Parathyroid adenoma (tissue), 2 donors: Measurements from ENCODE around the gene SEC63.
"Not testable (repeated sequence)": the region's sequence is repeated elsewhere in the genome, so short reads cannot be mapped to it uniquely, and the experiment has no call there.

Experiments
- H2AFZ ChIP-seq: fragments of 300-600 bp; sonication (generic); one replicate; pipeline ENCODE4 v1.7.0; 2017; ENCODE audit warnings: antibody characterized with exemption, mild to moderate bottlenecking
- H3K27ac ChIP-seq: fragments of 300-600 bp; sonication (generic); one replicate; pipeline ENCODE4 v1.7.0; 2017
- H3K27me3 ChIP-seq: fragments of 300-600 bp; sonication (generic); one replicate; pipeline ENCODE4 v1.7.0; 2017; ENCODE audit warnings: low read length; ENCODE audit not compliant: control insufficient read depth, insufficient read depth
- H3K36me3 ChIP-seq: fragments of 300-600 bp; sonication (generic); one replicate; pipeline ENCODE4 v1.7.0; 2017; ENCODE audit warnings: low read length; ENCODE audit not compliant: control insufficient read depth, insufficient read depth
- H3K4me1 ChIP-seq: fragments of 300-600 bp; sonication (generic); one replicate; pipeline ENCODE4 v1.7.0; 2017; ENCODE audit warnings: control low read depth
- H3K4me2 ChIP-seq: fragments of 300-600 bp; sonication (generic); one replicate; pipeline ENCODE4 v1.7.0; 2017; ENCODE audit warnings: low read length
- H3K4me3 ChIP-seq: fragments of 300-600 bp; sonication (generic); one replicate; pipeline ENCODE4 v1.7.0; 2017; ENCODE audit warnings: low read depth, low read length
- H3K79me2 ChIP-seq: fragments of 300-600 bp; sonication (generic); one replicate; pipeline ENCODE4 v1.7.0; 2017; ENCODE audit warnings: control low read depth
- H3K9ac ChIP-seq: fragments of 300-600 bp; sonication (generic); one replicate; pipeline ENCODE4 v1.7.0; 2017; ENCODE audit warnings: mild to moderate bottlenecking
- H3K9me3 ChIP-seq: fragments of 300-600 bp; sonication (generic); one replicate; pipeline ENCODE4 v1.7.0; 2017; ENCODE audit warnings: low read length; ENCODE audit not compliant: control insufficient read depth
- TF ChIP-seq, protein P1 (sequence below): fragments of 300-600 bp; sonication (generic); IDR thresholded peaks from one replicate; pipeline ENCODE4 v1.7.0; 2017; ENCODE audit warnings: antibody characterized with exemption, mild to moderate bottlenecking
- donor health status: primary hyperparathyroidism.

Gene SEC63

DNA sequence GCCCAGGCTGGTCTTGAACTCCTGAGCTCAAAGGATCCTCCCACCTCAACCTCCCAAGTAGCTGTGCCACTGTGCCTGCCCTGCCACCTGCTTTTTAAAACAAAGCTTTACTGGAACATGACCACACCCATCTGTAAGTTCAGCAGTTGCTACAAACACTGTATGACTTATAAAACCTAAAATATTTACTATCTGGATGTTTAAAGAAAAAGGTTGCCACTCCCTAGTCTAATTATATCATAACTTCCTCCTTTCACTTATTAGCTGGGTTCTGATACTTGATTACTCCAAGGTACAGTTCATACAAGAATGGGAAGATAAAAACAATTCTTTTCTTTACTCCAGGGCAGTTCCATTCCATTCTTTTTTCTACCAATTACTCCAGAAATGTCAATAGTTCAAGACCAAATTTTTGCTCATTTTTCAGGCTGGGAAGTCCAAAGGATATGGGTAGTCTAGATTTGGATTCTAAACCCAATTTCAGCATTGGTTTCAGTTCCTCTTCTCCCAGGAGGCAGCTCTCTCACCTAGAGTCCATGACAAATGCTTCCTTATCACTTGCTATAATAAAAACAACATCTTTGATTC is 63.1 kb downstream of the SEC63 start:
- no peaks in the 10 kb centered on the region for H3K36me3 ChIP-seq
- no peak overlapping the region for H3K9ac ChIP-seq
- TF ChIP-seq, protein P1, sequence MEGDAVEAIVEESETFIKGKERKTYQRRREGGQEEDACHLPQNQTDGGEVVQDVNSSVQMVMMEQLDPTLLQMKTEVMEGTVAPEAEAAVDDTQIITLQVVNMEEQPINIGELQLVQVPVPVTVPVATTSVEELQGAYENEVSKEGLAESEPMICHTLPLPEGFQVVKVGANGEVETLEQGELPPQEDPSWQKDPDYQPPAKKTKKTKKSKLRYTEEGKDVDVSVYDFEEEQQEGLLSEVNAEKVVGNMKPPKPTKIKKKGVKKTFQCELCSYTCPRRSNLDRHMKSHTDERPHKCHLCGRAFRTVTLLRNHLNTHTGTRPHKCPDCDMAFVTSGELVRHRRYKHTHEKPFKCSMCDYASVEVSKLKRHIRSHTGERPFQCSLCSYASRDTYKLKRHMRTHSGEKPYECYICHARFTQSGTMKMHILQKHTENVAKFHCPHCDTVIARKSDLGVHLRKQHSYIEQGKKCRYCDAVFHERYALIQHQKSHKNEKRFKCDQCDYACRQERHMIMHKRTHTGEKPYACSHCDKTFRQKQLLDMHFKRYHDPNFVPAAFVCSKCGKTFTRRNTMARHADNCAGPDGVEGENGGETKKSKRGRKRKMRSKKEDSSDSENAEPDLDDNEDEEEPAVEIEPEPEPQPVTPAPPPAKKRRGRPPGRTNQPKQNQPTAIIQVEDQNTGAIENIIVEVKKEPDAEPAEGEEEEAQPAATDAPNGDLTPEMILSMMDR: no peak
- H3K27ac ChIP-seq: no peak overlapping the region
- no peak overlapping the region for H3K4me3 ChIP-seq
- no peak overlapping the region for H3K4me2 ChIP-seq
- no peaks in the 10 kb centered on the region for H3K27me3 ChIP-seq
- peaks cover 2% of the 10 kb centered on the region for H3K79me2 ChIP-seq
- H3K4me1 ChIP-seq: no peaks in the 10 kb centered on the region
- H3K9me3 ChIP-seq: no peaks in the 10 kb centered on the region
- no peak overlapping the region for H2AFZ ChIP-seq

DNA sequence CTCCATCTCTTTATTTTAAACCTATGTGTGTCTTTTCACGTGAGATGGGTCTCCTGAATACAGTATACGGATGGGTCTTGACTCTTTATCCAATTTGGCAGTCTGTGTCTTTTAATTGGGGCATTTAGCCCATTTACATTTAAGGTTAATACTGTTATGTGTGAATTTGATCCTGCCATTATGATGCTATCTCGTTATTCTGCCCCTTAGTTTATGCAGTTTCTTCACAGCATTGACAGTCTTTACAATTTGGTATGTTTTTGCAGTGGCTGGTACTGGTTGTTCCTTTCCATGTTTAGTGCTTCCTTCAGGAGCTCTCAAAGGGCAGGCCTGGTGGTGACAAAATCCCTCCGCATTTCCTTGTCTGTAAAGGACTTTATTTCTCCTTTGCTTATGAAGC is 67.6 kb downstream of the SEC63 start:
- not testable (repeated sequence) for H3K27ac ChIP-seq, H3K27me3 ChIP-seq, H3K4me3 ChIP-seq

DNA sequence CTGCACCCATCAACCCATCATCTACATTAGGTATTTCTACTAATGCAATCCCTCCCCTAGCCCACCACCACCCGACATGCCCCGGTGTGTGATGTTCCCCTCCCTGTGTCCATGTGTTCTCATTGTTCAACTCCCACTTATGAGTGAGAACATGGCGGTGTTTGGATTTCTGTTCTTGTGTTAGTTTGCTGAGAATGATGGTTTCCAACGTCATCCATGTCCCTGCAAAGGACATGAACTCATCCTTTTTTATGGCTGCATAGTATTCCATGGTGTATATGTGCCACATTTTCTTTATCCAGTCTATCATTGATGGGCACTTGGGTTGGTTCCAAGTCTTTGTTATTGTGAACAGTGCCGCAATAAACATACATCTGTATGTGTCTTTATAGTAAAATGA is 72.1 kb downstream of the SEC63 start:
- not testable (repeated sequence) for H3K9ac ChIP-seq, H3K36me3 ChIP-seq, H3K27me3 ChIP-seq, H2AFZ ChIP-seq, H3K4me1 ChIP-seq, H3K27ac ChIP-seq, H3K9me3 ChIP-seq, H3K79me2 ChIP-seq, H3K4me3 ChIP-seq, H3K4me2 ChIP-seq

More for the DNA sequence above, 67.6 kb downstream of the SEC63 start:
- not testable (repeated sequence) for H3K9me3 ChIP-seq, H3K79me2 ChIP-seq, H3K4me1 ChIP-seq, H3K4me2 ChIP-seq, H2AFZ ChIP-seq, H3K9ac ChIP-seq, H3K36me3 ChIP-seq

GRCh38 chr6:107879941-107880340 is 78.1 kb downstream of the SEC63 start:
- Histone ChIP-seq H3K9me3 (no peaks in the 10 kb centered on the region), H3K36me3 (no peaks in the 10 kb centered on the region), H3K4me2 (no peak overlapping the region), H3K4me1 (no peaks in the 10 kb centered on the region), H3K4me3 (no peak overlapping the region), H3K79me2 (no peaks in the 10 kb centered on the region), H3K27ac (no peak overlapping the region), H3K9ac (no peak overlapping the region), H3K27me3 (no peaks in the 10 kb centered on the region), H2AFZ (no peak overlapping the region)
- TF ChIP-seq, protein P1: no peak

GRCh38 chr6:107877968-107878367 is 80.0 kb downstream of the SEC63 start:
- no peaks in the 10 kb centered on the region for H3K27me3 ChIP-seq
- H3K36me3 ChIP-seq: no peaks in the 10 kb centered on the region
- no peak overlapping the region for H2AFZ ChIP-seq
- TF ChIP-seq, protein P1: no peak
- H3K79me2 ChIP-seq: no peaks in the 10 kb centered on the region
- H3K4me3 ChIP-seq: no peak overlapping the region
- no peak overlapping the region for H3K9ac ChIP-seq
- H3K9me3 ChIP-seq: no peaks in the 10 kb centered on the region
- H3K27ac ChIP-seq: no peak overlapping the region
- no peak overlapping the region for H3K4me2 ChIP-seq
- no peaks in the 10 kb centered on the region for H3K4me1 ChIP-seq

DNA sequence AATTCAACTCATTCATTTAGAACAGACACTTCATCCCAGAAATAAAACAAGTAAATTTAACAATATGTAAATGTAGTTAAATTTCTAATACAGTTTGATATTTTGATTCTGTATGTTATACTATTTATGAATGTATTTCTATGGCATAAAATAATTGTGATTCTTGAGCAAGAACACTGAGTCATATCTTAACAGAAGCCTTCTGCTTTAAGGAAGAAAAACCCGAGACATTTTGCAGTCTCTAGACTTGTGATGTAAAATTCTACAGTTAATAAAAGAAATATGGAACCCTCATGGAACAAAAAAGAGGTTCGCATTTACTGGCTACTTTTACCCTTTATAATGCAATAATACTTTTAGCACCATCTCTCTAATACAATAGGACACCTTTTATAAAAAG is 86.0 kb downstream of the SEC63 start:
- Histone ChIP-seq H3K9ac (no peak overlapping the region), H3K27me3 (no peaks in the 10 kb centered on the region), H3K9me3 (no peaks in the 10 kb centered on the region), H3K79me2 (no peaks in the 10 kb centered on the region), H3K4me3 (no peak overlapping the region), H3K4me1 (no peaks in the 10 kb centered on the region), H2AFZ (no peak overlapping the region), H3K36me3 (no peaks in the 10 kb centered on the region), H3K27ac (no peak overlapping the region), H3K4me2 (no peak overlapping the region)
- TF ChIP-seq, protein P1: no peak

DNA sequence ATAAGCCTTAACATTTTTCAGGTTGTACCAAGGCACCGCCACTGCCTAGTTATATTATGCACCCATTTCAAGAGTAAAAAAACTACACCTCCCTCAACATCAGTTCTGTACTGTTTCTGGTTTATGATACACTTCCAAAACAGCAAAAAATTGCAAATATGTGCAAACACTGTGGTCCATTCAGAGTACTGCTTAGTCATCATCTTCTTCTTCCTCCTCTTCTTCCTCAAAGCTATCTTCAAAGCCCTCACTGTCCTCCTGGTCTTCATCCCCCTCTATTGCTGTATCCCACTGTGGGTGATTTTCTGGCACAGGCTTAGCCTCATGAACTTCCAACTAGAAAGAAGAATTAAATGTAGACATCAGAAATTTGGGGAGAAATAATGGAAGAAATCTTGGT is 86.5 kb downstream of the SEC63 start:
- H3K27me3 ChIP-seq, H3K36me3 ChIP-seq, H3K9me3 ChIP-seq, H3K79me2 ChIP-seq, H3K4me1 ChIP-seq, H3K4me2 ChIP-seq, H3K27ac ChIP-seq, H3K9ac ChIP-seq, H2AFZ ChIP-seq, H3K4me3 ChIP-seq: not testable (repeated sequence)
